K562 (cell line): ENCODE measurements around the gene PPTC7. TPM values are rescaled to one million over a fixed set of nuclear protein-coding genes. Genes with fewer than 3 reads are reported as not detected.

Experiments used
- ATAC-seq: fragments of 200-7000 bp; cut with Tn5 transposase; 3 replicates; pipeline ENCODE4 v1.9.1; 2020; ENCODE audit warnings: moderate library complexity
- BruUV-seq: library from RNA; stranded (reverse); fragments of 400-500 nt; replicated peaks from 2 replicates; lab custom pipeline; 2021; lab: Mats Ljungman, UMichigan
- CTCF ChIA-PET: fragments of 300-600 bp; formaldehyde crosslinking; extraction: SDS; loops from one replicate; lab custom pipeline; 2021; ENCODE audit warnings: low intra/inter-chr PET ratio; lab: Yijun Ruan, JAX
- POLR2A ChIA-PET: fragments of 300-600, 350-650 bp; sonication (Branson Sonifier 250); formaldehyde crosslinking; extraction: SDS; loops from one replicate; lab custom pipeline; 2021; ENCODE audit warnings: antibody characterized with exemption, inconsistent platforms; lab: Yijun Ruan, JAX
- DNase-seq, 4 experiments: peaks; one replicate each; pipeline versions ENCODE4 v3.0.0 to v3.0.0-alpha.2; 2011 to 2018; ENCODE audit warnings: low spot score in 3 of 4, mixed read lengths in 3 of 4; ENCODE audit errors: extremely low read depth in 1 of 4
- FAIRE-seq: peaks from 2 replicates; lab custom pipeline; 2011; peaks lifted over from hg19 to GRCh38; lab: Jason Lieb, UNC
- H2AFZ ChIP-seq: 2 replicates; pipeline ENCODE4 v1.6.0; 2011; ENCODE audit warnings: low read depth, low read length, control low read depth, inconsistent platforms
- H3K27ac ChIP-seq: fragments of 200-600 bp; 3 replicates; pipeline ENCODE4 v1.8.0; 2011; ENCODE audit warnings: low read depth, mild to moderate bottlenecking, control low read depth, inconsistent platforms, low read length, moderate library complexity, mixed read lengths; ENCODE audit errors: extremely low read depth
- H3K27me3 ChIP-seq, 2 experiments: fragments of 300-600 bp in 1 of 2; 2 replicates in 1 of 2; 3 replicates in 1 of 2; pipeline versions ENCODE4 v1.6.0 to v1.8.0; 2011; ENCODE audit warnings: inconsistent platforms in 2 of 2, low read length in 2 of 2, mild to moderate bottlenecking in 1 of 2, mixed read lengths in 1 of 2, moderate library complexity in 1 of 2; ENCODE audit not compliant: control insufficient read depth in 2 of 2, insufficient read depth in 2 of 2
- H3K36me3 ChIP-seq: fragments of 300-600 bp; 3 replicates; pipeline ENCODE4 v1.8.0; 2011; ENCODE audit warnings: mild to moderate bottlenecking, low read length, inconsistent platforms; ENCODE audit not compliant: control insufficient read depth, insufficient read depth
- H3K4me1 ChIP-seq, 2 experiments: fragments of 200-600 bp in 1 of 2; replicated peaks in 1 of 2; 2 replicates in 1 of 2; 3 replicates in 1 of 2; pipeline versions ENCODE4 v1.5.1 to v1.8.0; 2011; ENCODE audit warnings: inconsistent platforms in 2 of 2, low read length in 2 of 2, mild to moderate bottlenecking in 1 of 2, mixed read lengths in 1 of 2, moderate library complexity in 1 of 2; ENCODE audit not compliant: control insufficient read depth in 2 of 2, insufficient read depth in 2 of 2
- H3K4me2 ChIP-seq: 2 replicates; pipeline ENCODE4 v1.6.1; 2011; ENCODE audit warnings: low read length, control low read depth, inconsistent platforms, mixed read lengths; ENCODE audit not compliant: insufficient read depth
- H3K4me3 ChIP-seq: fragments of 200-600 bp; sonication (generic), shearing (Covaris generic); 2 replicates; pipeline ENCODE4 v1.5.1; 2016; ENCODE audit warnings: control low read depth, inconsistent platforms
- H3K79me2 ChIP-seq: fragments of 200-600 bp; 3 replicates; pipeline ENCODE4 v1.8.0; 2011; ENCODE audit warnings: low read length, inconsistent platforms; ENCODE audit not compliant: control insufficient read depth, insufficient read depth
- H3K9ac ChIP-seq, 2 experiments: 2 replicates each; pipeline versions ENCODE4 v1.6.0 to v1.6.1; 2011; ENCODE audit warnings: low read depth in 2 of 2, low read length in 2 of 2, control low read depth in 1 of 2, inconsistent platforms in 1 of 2, mild to moderate bottlenecking in 1 of 2, mixed read lengths in 1 of 2; ENCODE audit not compliant: insufficient read depth in 1 of 2
- H3K9me1 ChIP-seq: one replicate; pipeline ENCODE4 v1.6.0; 2011; ENCODE audit warnings: inconsistent platforms, mild to moderate bottlenecking, low read length, moderate library complexity; ENCODE audit not compliant: control insufficient read depth, insufficient read depth
- H3K9me3 ChIP-seq: replicated peaks from 2 replicates; pipeline ENCODE4 v1.5.1; 2011; ENCODE audit warnings: low read depth, low read length, inconsistent platforms; ENCODE audit not compliant: control insufficient read depth, insufficient read depth
- H4K20me1 ChIP-seq: replicated peaks from 2 replicates; pipeline ENCODE4 v1.6.1; 2011; ENCODE audit warnings: low read length, inconsistent platforms, mixed read lengths; ENCODE audit not compliant: control insufficient read depth, insufficient read depth
- CBX2 ChIP-seq: fragments of 200-600 bp; sonication (generic); IDR thresholded peaks from one replicate; pipeline ENCODE4 v1.6.1; 2012; ENCODE audit warnings: mild to moderate bottlenecking, low read length, inconsistent platforms; ENCODE audit not compliant: insufficient read depth, poor library complexity, severe bottlenecking
- FOSL1 ChIP-seq: fragments of 200-800 bp; sonication (Bioruptor generic); conservative IDR thresholded peaks from 2 replicates; pipeline ENCODE4 v1.6.1; 2016; ENCODE audit warnings: missing genetic modification characterization, missing compliant biosample characterization
- HNRNPLL ChIP-seq: fragments of 200-400 bp; formaldehyde crosslinking; IDR thresholded peaks from 2 replicates; pipeline ENCODE4 v1.6.1; 2017; ENCODE audit warnings: low read length, low read depth, mild to moderate bottlenecking; ENCODE audit not compliant: poor library complexity, severe bottlenecking
- KDM2B ChIP-seq: fragments of 250-450 bp; sonication (Bioruptor Pico); IDR thresholded peaks from 2 replicates; pipeline ENCODE4 v1.8.0; 2021; ENCODE audit warnings: mild to moderate bottlenecking, moderate library complexity
- MYNN ChIP-seq, 2 experiments: sonication (generic); formaldehyde crosslinking in 1 of 2; IDR thresholded peaks; 2 replicates each; pipeline versions ENCODE4 v1.5.0 to v1.6.1; 2016 to 2020; ENCODE audit warnings: antibody characterized with exemption in 1 of 2, missing genetic modification reagents in 1 of 2
- NFIC ChIP-seq: fragments of 450-650 bp; IDR thresholded peaks from 2 replicates; pipeline ENCODE4 v1.6.1; 2017; ENCODE audit warnings: mild to moderate bottlenecking, inconsistent platforms
- PHB ChIP-seq: fragments of 250-450 bp; sonication (Bioruptor Pico); IDR thresholded peaks from 2 replicates; pipeline ENCODE4 v1.5.0; 2021
- PHB2 ChIP-seq: fragments of 450-650 bp; IDR thresholded peaks from 2 replicates; pipeline ENCODE4 v1.6.1; 2017; ENCODE audit warnings: low read depth
- STAT5B ChIP-seq: fragments of 250-450 bp; sonication (Bioruptor Pico); IDR thresholded peaks from 2 replicates; pipeline ENCODE4 v1.8.0; 2021; ENCODE audit warnings: mild to moderate bottlenecking, inconsistent platforms
- ZNF184 ChIP-seq: sonication (generic); formaldehyde crosslinking; IDR thresholded peaks from 2 replicates; pipeline ENCODE4 v1.5.0; 2020; ENCODE audit warnings: missing genetic modification reagents
- ZNF830 ChIP-seq: fragments of 250-450 bp; sonication (Bioruptor Pico); IDR thresholded peaks from 2 replicates; pipeline ENCODE4 v1.5.0; 2021; ENCODE audit warnings: mild to moderate bottlenecking
- WGBS: fragments of 100-300 bp; shearing (Covaris generic); methylation state at CpG from one replicate; pipeline ENCODE4 v1.1.6; 2016; ENCODE audit warnings: low coverage, mixed read lengths; ENCODE audit not compliant: insufficient coverage; ENCODE audit errors: missing lambda C conversion rate; 5-methylcytosine and 5-hydroxymethylcytosine counted together
- in situ Hi-C: fragments of 300-500 bp; cut with MboI; formaldehyde crosslinking; loops from 4 replicates; pipeline ENCODE4 v1.15.0; 2018; ENCODE audit warnings: inconsistent platforms, mixed read lengths
- intact Hi-C: fragments of 100-400 bp; cut with micrococcal nuclease; formaldehyde crosslinking; loops from 2 replicates; pipeline ENCODE4 v1.14.2; 2022
- polyA plus RNA-seq, 8 experiments: library from polyadenylated mRNA; depleted of rRNA in 4 of 8; stranded (reverse) in 5 of 8; unstranded in 3 of 8; fragments of >200 nt; fragmentation: Nextera tagmentation in 2 of 8; fragmentation: Illumina TruSeq in 1 of 8; extraction: Ambion mirVana in 2 of 8; extraction: Trizol in 1 of 8; gene quantifications; 2 replicates each; pipeline versions ENCODE4 v1.2.1 to v1.2.3, GENCODE V29; 2011 to 2014; ENCODE audit warnings: inconsistent platforms in 1 of 8, missing spikeins in 1 of 8
- total RNA-seq, 7 experiments: library from RNA; depleted of rRNA in 6 of 7; stranded (reverse); fragments of >200 nt in 6 of 7; fragmentation: Illumina TruSeq in 2 of 7; extraction: Trizol in 2 of 7; gene quantifications; 2 replicates each; pipeline versions ENCODE4 v1.2.1 to v1.2.3, GENCODE V29; 2011 to 2021; ENCODE audit warnings: low replicate concordance in 1 of 7
- TF ChIP-seq, protein P1 (sequence below): fragments of 250-450 bp; sonication (Bioruptor Pico); IDR thresholded peaks from 2 replicates; pipeline ENCODE4 v1.5.0; 2021; ENCODE audit warnings: mild to moderate bottlenecking, borderline replicate concordance
- TF ChIP-seq, protein P2 (sequence below): sonication (generic); formaldehyde crosslinking; IDR thresholded peaks from 2 replicates; pipeline ENCODE4 v1.9.0; 2022; ENCODE audit warnings: mild to moderate bottlenecking, missing genetic modification reagents
- TF ChIP-seq, protein P3 (sequence below): sonication (generic); formaldehyde crosslinking; IDR thresholded peaks from 2 replicates; pipeline ENCODE4 v1.8.1; 2022; ENCODE audit warnings: missing genetic modification reagents
- TF ChIP-seq, protein P4 (sequence below), 3 experiments: fragments of 200-800 bp in 1 of 3; fragments of 250-450 bp in 1 of 3; fragments of 450-650 bp in 1 of 3; sonication (Bioruptor Pico) in 1 of 3; sonication (Bioruptor generic) in 1 of 3; formaldehyde crosslinking in 1 of 3; IDR thresholded peaks; 2 replicates each; pipeline versions ENCODE4 v1.6.1 to v1.8.0; 2016 to 2022; ENCODE audit warnings: mild to moderate bottlenecking in 2 of 3, missing genetic modification characterization in 2 of 3, missing compliant biosample characterization in 1 of 3, moderate library complexity in 1 of 3

Gene PPTC7
- total and polyA plus RNA-seq, 9 of the 15 experiments (the other 6 are each of a cell fraction or from before 2014, with no cell fraction given), result 2.6 to 23.1 (median 11.9) TPM

DNA sequence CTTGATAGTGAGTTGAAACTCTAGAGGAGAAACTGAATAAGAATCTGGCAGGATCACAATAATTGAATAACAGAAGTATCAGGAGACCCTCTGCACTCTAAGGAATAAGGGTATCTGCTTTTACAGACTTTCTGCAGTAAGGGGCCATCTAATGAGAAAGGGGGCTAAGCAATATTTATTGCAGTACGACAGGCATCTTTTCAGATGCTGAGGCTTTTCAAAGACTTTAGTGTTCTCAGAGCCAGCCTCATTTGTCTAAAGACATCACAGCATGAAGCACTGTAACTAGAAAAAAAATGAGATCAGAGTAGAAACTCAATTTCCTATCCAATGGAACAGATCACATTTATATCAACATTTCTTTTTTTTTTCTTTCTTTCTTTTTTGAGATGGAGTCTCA, 22.2 kb downstream of the PPTC7 start:
- 82% methylated on average over 1 of the region's 1 CpG for WGBS
- Histone ChIP-seq H3K79me2 (peaks cover 97% of the 10 kb centered on the region), H4K20me1 (0 out of 2 replicates have a peak, but pooled peaks cover 9% of the 10 kb centered on the region), H3K4me2 (no peak overlapping the region), H3K4me1 (peaks cover 3 to 14% of the 10 kb centered on the region in 2 experiments; a peak in 4 of 5 replicates), H3K9me1 (no peaks in the 10 kb centered on the region), H3K27ac (no peak overlapping the region), H2AFZ (no peak overlapping the region), H3K4me3 (no peak overlapping the region), H3K9me3 (no peaks in the 10 kb centered on the region), H3K27me3 (no peaks in the 10 kb centered on the region), H3K36me3 (peaks cover 5% of the 10 kb centered on the region; the same call in 1 of the 3 replicates), H3K9ac (no peak overlapping the region)
- FAIRE-seq, result no peak
- ATAC-seq, result no peak
- ChIA-PET POLR2A (interaction anchor here (1.0 to 1.5 kb wide), 2 partner anchors 15 to 111 kb away, joined by 3 to 5 read pairs; partner anchors contain the start of gene ARPC3), CTCF (no interaction called here)
- no TSS peak for BruUV-seq
- in situ Hi-C loops (no loop called here), intact Hi-C loops (no loop called here)
- no peak for DNase-seq
- TF ChIP-seq STAT5B, result no peak
- no peak for TF ChIP-seq CBX2
- TF ChIP-seq NFIC, result no peak
- TF ChIP-seq KDM2B (CRISPR knock-in tag), result no peak
- TF ChIP-seq, protein P1, sequence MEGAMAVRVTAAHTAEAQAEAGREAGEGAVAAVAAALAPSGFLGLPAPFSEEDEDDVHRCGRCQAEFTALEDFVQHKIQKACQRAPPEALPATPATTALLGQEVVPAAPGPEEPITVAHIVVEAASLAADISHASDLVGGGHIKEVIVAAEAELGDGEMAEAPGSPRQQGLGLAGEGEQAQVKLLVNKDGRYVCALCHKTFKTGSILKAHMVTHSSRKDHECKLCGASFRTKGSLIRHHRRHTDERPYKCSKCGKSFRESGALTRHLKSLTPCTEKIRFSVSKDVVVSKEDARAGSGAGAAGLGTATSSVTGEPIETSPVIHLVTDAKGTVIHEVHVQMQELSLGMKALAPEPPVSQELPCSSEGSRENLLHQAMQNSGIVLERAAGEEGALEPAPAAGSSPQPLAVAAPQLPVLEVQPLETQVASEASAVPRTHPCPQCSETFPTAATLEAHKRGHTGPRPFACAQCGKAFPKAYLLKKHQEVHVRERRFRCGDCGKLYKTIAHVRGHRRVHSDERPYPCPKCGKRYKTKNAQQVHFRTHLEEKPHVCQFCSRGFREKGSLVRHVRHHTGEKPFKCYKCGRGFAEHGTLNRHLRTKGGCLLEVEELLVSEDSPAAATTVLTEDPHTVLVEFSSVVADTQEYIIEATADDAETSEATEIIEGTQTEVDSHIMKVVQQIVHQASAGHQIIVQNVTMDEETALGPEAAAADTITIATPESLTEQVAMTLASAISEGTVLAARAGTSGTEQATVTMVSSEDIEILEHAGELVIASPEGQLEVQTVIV (CRISPR knock-in tag), result no peak
- TF ChIP-seq, protein P2, sequence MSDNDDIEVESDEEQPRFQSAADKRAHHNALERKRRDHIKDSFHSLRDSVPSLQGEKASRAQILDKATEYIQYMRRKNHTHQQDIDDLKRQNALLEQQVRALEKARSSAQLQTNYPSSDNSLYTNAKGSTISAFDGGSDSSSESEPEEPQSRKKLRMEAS (CRISPR knock-in tag), result no peak
- TF ChIP-seq, protein P3, sequence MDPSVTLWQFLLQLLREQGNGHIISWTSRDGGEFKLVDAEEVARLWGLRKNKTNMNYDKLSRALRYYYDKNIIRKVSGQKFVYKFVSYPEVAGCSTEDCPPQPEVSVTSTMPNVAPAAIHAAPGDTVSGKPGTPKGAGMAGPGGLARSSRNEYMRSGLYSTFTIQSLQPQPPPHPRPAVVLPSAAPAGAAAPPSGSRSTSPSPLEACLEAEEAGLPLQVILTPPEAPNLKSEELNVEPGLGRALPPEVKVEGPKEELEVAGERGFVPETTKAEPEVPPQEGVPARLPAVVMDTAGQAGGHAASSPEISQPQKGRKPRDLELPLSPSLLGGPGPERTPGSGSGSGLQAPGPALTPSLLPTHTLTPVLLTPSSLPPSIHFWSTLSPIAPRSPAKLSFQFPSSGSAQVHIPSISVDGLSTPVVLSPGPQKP (CRISPR knock-in tag), result no peak
- no peak for TF ChIP-seq FOSL1
- TF ChIP-seq PHB (CRISPR knock-in tag), result no peak
- TF ChIP-seq, protein P4, sequence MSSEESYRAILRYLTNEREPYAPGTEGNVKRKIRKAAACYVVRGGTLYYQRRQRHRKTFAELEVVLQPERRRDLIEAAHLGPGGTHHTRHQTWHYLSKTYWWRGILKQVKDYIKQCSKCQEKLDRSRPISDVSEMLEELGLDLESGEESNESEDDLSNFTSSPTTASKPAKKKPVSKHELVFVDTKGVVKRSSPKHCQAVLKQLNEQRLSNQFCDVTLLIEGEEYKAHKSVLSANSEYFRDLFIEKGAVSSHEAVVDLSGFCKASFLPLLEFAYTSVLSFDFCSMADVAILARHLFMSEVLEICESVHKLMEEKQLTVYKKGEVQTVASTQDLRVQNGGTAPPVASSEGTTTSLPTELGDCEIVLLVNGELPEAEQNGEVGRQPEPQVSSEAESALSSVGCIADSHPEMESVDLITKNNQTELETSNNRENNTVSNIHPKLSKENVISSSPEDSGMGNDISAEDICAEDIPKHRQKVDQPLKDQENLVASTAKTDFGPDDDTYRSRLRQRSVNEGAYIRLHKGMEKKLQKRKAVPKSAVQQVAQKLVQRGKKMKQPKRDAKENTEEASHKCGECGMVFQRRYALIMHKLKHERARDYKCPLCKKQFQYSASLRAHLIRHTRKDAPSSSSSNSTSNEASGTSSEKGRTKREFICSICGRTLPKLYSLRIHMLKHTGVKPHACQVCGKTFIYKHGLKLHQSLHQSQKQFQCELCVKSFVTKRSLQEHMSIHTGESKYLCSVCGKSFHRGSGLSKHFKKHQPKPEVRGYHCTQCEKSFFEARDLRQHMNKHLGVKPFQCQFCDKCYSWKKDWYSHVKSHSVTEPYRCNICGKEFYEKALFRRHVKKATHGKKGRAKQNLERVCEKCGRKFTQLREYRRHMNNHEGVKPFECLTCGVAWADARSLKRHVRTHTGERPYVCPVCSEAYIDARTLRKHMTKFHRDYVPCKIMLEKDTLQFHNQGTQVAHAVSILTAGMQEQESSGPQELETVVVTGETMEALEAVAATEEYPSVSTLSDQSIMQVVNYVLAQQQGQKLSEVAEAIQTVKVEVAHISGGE (CRISPR knock-in tag; IDR thresholded peaks at IDR 0.05), result no peak
- no peak for TF ChIP-seq PHB2
- no peak for TF ChIP-seq ZNF184 (CRISPR knock-in tag)
- no peak for TF ChIP-seq ZNF830 (CRISPR knock-in tag)
- TF ChIP-seq HNRNPLL, result no peak
- TF ChIP-seq MYNN (IDR thresholded peaks at IDR 0.05), result no peak
- TF ChIP-seq MYNN (CRISPR knock-in tag; IDR thresholded peaks at IDR 0.05), result no peak
